Sigmoid colon (tissue), 4 donors: Measurements from ENCODE around the gene RNF123.

Experiments
- CTCF ChIP-seq, 4 experiments: fragments of 450-650 bp in 3 of 4; fragments of 200-600 bp in 1 of 4; IDR thresholded peaks; one replicate each; pipeline ENCODE4 v1.5.1; 2016 to 2019; ENCODE audit warnings: antibody characterized with exemption in 4 of 4, mild to moderate bottlenecking in 3 of 4, moderate library complexity in 2 of 4
- POLR2A ChIP-seq, 2 donors: fragments of 450-650 bp; IDR thresholded peaks; one replicate each; pipeline ENCODE4 v1.6.1; 2016; ENCODE audit warnings: antibody characterized with exemption in 2 of 2, mild to moderate bottlenecking in 2 of 2, moderate library complexity in 2 of 2
- POLR2AphosphoS5 ChIP-seq, 4 donors: sonication (generic); formaldehyde crosslinking; IDR thresholded peaks; one replicate each; pipeline ENCODE4 v1.6.1; 2017; ENCODE audit warnings: antibody characterized with exemption in 4 of 4

- TF ChIP-seq POLR2A (IDR thresholded peaks at IDR 0.05) (no peak), CTCF (IDR thresholded peaks at IDR 0.05) (no peak), POLR2AphosphoS5 (IDR thresholded peaks at IDR 0.05) (no peak)
Observed at GRCh38 chr3:49721896-49722781, 32.8 kb downstream of the RNF123 start.
